Activated T-cell treated with anti-CD3 and anti-CD28 coated beads for 4 hours (primary cell): ENCODE measurements around the gene MYO1E.
A peak's percentile ranks its signal among the peaks of the same experiment; 100 is the strongest.

Source experiments
- DNase-seq: peaks from one replicate; pipeline ENCODE4 v3.0.0-alpha.2; 2020

MYO1E gene

GRCh38 chr15:59116771-59117170 lies 255.9 kb downstream of the MYO1E start:
- DNase-seq, result no peak

- no peak for DNase-seq
Observed at GRCh38 chr15:59116141-59116540, 256.5 kb downstream of the MYO1E start.

GRCh38 chr15:59115047-59115446 lies 257.6 kb downstream of the MYO1E start:
- DNase-seq, result no peak

- no peak for DNase-seq
Observed at GRCh38 chr15:59111251-59111650, 261.4 kb downstream of the MYO1E start.

GRCh38 chr15:59105854-59106253 lies 266.8 kb downstream of the MYO1E start:
- DNase-seq, result no peak

GRCh38 chr15:59104912-59105732 lies 267.5 kb downstream of the MYO1E start, which contains the start of gene CCNB2:
CCNB2 (plus strand) TSS chr15:59105146; CDS start chr15:59105269, 123 bp downstream.
- DNase-seq, result peak; percentile 69

GRCh38 chr15:59104602-59104911 lies 268.1 kb downstream of the MYO1E start:
- DNase-seq, result no peak

- no peak for DNase-seq
Observed at GRCh38 chr15:59099162-59099685, 273.4 kb downstream of the MYO1E start.

- DNase-seq, result no peak
Observed at GRCh38 chr15:59096429-59096828, 276.2 kb downstream of the MYO1E start.

GRCh38 chr15:59094077-59094476 lies 278.6 kb downstream of the MYO1E start:
- DNase-seq, result no peak

GRCh38 chr15:59087731-59088130 lies 284.9 kb downstream of the MYO1E start:
- DNase-seq, result no peak
